Epidermal melanocyte (primary cell): Measurements from ENCODE around the gene POM121C.
"Not testable (repeated sequence)": the region's sequence is repeated elsewhere in the genome, so short reads cannot be mapped to it uniquely, and the experiment has no call there.

ENCODE experiments used
- DNase-seq: peaks from one replicate; pipeline ENCODE4 v3.0.0; 2011; ENCODE audit warnings: low spot score; ENCODE audit not compliant: insufficient read length

Gene POM121C

GRCh38 chr7:75439000-75439399, 47.1 kb downstream of the POM121C start:
- not testable (repeated sequence) for DNase-seq

DNA sequence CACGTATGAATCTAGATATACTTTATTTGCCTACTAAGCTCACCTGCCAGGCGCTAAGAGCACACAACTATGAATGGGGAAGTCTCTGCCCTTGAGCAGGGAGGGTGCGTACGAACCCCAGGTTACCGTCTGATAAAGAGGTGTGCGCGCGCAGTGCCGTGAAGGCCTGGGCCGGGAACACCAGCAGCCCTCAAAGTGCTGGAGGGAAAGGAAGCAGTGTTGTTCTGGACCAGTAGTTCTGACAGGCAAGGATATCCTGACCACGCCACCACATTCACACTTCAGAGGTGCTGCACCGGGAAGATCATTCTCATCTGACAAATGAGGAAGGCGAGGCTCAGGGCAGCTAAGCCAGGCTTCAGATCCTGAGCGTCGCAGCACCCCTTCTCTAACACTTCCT, 62.6 kb downstream of the POM121C start:
- DNase-seq: not testable (repeated sequence)

DNA sequence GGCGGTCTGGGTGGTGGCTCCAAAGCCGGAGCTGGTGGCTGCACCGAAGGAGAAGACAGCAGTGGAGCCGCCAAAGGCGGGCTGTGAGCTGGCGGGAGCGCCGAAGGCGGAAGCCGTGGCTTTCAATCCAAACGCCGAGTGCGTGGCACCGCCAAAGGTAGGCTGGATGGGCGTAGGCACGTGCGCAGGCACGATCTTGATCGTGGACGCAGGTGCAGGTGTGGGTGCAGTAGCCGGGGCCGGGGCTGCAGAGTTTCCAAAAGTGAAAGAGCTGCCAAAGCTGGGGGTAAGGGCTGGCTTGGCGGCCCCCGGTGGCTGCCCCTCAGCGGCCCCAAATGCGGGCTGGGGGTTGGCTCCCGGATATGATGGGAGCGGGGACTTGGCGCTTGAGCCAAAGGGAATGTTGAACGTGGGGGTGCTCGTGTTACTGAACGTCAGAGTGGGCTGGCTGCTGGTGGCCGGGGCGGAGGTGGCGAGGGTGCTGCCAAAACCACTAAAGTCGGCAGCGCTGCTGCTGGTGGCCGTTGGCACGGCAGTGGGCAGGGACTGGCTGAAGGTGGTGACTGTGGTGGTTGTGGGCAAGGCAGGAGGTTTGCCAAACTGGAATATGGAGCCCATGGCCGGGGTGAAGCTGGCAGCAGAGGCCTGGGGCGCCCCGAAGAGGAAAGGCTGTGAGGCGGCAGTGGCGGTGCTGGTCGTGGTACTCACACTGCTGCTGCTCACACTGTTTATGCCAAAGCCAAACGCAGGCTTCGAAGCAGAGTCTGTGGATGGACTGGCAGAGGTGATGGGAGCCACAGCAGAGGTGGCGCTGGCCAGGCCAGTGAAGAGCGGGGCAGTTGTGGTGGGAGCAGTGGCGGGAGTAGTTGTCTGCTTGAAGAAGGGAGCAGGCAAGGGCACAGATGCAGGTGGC, 64.0 kb downstream of the POM121C start:
- DNase-seq: not testable (repeated sequence)

DNA sequence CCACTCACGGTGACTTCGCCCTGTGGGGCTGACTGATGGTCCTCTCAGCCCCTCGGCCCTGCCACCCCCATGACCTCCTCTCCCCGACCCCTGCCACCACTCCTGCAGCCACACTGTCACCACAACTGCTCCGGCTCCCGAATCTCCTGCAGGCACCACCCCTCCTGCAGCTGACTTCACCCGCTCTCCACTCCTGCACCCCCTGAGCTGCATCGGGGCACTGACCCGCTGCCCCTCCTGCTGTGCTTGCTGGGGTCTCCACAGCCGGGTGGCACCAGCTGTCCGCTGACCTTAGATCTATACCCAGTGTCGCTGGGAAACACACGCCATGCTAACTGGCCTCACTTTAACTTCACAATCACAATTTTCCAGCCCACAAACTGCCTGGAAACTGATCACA, 65.9 kb downstream of the POM121C start:
- not testable (repeated sequence) for DNase-seq

DNA sequence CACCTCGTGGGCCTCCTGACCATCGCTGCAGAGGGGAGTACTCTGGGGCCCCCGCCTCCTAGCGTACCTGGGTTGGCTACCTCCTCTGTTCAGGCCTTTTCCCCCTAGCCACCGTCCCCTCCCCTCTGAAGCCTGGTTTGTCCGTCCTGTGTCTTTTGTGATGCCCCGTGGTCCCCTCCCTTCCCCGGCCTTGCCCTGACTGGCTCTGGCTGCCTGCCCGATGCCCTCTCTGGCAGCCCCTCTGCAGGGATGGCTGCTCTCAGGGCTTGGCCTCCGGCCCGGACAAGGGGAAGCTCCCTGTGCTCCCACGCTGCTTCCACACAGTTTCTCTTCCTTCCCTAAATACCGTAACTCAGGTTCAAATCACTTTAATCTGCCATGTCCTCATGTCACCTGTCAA, 66.4 kb downstream of the POM121C start:
- DNase-seq: not testable (repeated sequence)

DNA sequence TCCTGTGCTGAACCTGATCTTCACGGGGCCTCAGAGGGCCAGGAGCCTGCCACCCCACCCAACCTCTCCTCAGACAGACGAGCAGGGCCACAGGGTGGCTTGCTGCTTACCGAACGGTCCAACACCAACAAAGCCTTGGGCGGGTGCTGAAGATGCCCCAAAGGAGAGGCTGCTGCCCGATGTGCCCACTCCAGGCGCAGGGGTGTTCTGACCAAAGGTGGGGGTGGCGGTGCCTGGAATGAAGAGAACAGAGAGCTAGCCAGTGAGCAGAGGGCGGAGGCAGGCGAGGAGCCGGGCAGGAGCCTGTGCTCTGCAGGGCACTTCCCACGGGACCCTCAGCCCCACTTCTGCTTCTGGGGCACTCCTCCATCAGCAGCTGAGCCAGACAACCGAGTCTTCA, 66.9 kb downstream of the POM121C start:
- DNase-seq: not testable (repeated sequence)

- DNase-seq: not testable (repeated sequence)
Observed at GRCh38 chr7:75418292-75418858, 67.7 kb downstream of the POM121C start.

- DNase-seq: not testable (repeated sequence)
Observed at GRCh38 chr7:75416787-75417186, 69.3 kb downstream of the POM121C start.

GRCh38 chr7:75415829-75416373, 70.2 kb downstream of the POM121C start:
- DNase-seq: not testable (repeated sequence)

GRCh38 chr7:75415428-75415817, 70.7 kb downstream of the POM121C start:
- DNase-seq: not testable (repeated sequence)

DNA sequence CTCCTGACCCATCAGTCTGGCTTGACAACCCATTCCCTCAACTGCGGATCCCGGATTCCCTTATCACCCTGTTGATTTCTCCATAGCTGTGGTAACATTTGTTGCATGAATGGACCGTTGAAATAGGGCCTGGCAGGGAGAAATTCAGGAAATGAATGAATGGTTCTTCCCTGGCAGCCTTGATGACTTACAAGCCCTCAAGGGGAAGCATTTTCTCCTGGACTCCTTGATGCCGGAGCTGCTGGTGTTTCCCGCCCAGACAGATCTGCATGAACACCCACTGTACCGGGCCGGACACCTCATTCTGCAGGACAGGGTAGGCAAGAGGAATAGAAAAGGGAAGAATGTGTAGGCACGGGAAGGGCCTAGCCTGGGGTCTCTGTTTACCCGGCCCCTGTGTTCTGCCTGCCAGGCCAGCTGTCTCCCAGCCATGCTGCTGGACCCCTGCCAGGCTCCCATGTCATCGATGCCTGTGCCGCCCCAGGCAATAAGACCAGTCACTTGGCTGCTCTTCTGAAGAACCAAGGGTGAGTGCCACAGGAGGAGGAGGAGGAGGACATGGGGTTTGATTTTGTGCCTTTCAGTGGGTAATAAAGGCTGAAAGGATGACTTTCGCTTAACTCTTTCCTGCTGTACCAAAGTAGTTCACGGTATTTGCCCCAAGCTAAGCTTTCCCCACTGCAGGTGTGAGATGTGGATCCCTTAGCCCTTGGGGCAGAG, 71.2 kb downstream of the POM121C start:
- DNase-seq: not testable (repeated sequence)

DNA sequence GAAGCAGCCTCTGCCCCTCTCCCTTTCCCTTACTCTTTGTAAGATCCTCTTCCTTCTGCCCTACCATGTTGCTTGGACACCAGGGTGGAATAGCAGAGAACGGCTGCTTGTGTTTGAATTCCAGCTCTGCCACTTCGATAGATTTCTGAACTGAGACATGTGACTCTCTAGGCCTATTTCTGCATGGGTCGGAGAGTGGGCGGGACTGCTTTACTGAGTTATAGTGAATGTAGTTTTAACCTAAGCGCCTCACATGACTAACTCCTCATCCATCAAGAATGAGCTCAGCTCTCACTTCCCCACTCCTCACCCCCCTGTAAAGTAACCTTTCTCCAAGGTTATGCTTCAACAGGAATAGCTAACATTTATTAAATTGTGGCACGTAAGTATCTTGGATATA, 71.9 kb downstream of the POM121C start:
- DNase-seq: not testable (repeated sequence)

GRCh38 chr7:75410823-75411173, 75.3 kb downstream of the POM121C start:
- not testable (repeated sequence) for DNase-seq

DNA sequence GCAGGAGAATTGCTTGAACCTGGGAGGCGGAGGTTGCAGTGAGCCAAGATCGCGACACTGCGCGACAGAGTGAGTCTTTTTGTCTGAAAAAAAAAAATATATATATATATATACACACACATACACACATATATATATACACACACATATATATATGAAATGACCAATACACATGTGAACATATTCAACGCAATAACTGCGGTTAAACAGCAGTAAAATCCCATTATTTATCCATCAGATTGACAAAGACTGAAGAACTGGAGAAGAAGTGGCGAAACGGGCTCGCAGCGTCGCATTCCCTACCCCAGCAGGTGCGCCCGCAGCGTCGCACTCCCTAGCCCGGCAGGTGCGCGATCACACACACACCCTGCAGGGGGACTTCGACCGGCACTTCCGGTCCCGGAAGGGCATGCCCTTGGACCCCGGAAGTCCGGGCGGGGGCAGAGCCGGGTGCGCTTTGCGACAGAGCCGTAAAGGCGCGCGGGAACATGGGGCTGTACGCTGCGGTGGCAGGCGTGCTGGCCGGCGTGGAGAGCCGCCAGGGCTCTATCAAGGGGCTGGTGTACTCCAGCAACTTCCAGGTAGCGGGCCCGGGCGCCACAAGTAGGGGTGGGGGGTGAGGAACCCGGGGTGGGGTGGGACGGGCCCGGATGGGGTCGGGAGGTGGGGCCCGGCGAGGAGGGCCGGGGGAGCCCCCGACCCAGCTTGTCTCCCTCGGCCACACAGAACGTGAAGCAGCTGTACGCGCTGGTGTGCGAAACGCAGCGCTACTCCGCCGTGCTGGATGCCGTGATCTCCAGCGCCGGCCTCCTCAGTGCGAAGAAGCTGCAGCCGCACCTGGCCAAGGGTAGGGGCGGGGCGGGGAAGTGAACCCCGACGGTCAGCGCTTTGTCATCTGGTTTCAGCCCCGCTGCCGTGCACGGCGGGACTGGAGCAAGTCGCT, 75.9 kb downstream of the POM121C start:
- DNase-seq: not testable (repeated sequence)

DNA sequence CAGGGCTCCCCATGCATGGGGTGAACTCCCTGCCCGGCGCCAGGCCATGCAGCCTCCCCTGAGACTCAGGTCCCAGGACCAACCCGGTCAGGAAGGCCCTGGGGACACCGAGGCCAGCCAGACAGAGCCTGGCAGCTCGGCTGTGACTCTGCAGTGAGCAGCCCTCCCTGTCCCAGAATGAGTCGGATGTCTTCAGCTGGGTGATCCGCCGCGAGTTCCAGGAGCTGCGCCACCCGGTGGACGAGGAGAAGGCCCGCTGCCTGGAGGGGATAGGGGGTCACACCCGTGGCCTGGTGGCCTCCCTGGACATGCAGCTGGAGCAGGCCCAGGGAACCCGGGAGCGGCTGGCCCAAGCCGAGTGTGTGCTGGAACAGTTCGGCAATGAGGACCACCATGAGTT, 81.4 kb downstream of the POM121C start:
- DNase-seq: not testable (repeated sequence)

DNA sequence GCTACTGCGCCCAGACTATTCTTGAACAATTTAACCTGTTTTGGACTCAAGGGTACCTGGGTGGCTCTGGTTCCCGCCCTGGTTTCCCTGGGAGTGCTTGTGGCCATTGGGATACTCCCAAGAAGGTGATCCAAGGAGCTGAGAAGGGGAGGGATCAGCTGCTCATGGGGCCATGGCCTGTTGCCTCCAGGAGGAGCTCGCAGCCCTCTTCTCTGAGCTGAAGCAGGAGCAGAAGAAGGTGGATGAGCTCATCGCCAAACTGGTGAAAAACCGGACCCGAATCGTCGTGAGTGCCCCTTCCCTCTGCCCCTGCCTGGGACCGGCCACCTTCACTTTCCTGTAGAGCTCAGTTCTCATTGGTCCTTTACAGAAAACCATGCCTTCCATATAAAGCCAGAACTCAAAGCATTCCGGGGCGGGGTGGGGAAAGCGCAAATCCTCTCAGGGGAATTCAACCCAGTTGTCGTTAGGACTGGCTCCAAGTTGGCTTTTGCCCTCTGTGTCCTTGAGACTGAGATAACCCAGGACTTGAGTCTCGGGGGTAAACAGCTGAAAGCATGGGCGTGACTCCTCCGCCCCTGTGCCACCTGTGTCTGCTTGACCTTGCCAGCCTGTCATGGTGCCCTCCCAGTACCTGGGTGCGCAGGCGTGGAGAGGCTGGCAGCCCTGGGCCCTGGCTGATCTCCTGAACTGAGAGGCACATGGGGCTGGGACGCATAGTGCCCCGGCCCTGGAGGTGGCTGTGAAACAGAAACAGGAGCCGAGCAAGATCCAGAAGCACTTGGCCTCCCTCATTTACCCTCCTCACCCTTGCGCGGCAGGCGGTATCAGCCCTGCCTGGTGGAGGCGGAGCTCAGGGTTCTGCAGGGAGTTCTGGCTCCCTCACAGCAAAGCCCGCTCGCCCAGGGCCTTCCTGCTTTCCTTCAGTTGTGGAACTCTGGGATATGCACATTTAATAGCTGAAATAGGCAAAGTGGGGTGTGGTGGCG, 82.3 kb downstream of the POM121C start:
- not testable (repeated sequence) for DNase-seq

DNA sequence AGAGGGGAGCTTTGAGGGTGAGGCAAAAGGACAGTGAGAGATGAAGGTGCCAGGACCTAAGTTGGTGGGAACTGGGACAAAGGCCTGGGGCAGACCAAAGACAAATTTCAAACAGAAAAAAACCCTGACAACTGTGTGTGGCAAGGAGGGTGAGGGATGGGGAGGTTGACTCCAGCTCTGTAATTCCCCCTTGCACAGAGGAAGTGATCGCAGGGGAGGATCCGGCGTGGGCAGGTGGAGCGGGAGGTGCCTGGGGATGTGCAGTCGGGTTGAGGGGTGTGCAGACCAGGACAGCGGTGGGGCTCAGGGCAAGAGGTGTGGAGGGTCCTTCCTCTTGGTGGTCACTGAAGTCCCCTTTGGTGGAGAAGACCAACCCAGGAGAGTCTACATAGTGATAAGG, 85.5 kb downstream of the POM121C start:
- not testable (repeated sequence) for DNase-seq

DNA sequence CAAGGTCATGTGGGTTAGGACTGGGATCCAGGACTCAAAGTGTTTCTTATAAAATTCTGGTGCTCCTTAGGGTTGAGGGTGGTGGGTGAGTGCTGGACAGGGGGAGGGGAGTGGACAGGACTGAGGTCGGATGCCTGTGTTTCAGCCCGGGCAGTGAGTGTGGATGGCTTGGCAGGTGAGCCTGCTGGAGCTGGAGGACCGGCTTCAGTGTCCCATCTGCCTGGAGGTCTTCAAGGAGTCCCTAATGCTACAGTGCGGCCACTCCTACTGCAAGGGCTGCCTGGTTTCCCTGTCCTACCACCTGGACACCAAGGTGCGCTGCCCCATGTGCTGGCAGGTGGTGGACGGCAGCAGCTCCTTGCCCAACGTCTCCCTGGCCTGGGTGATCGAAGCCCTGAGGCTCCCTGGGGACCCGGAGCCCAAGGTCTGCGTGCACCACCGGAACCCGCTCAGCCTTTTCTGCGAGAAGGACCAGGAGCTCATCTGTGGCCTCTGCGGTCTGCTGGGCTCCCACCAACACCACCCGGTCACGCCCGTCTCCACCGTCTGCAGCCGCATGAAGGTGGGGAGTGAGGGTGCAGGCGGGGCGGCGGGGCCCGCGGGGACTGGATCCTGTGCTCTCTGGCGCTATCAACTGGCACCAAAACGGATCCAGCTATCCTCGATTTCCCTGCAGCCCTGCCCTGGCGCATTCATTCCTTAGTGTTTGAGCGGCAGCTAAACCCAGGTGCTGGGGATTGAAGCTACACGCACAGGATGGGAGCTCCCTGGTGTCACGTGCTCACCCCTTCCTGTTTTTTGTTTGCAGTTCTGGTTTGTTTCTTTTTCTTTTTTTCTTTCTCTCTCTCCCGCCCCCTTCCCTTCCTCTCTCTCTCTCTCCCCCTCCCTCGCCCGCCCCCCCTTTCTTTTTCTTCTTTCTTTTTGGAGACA, 87.1 kb downstream of the POM121C start:
- not testable (repeated sequence) for DNase-seq
